Suprapubic skin (tissue), 4 donors: ENCODE results near the gene TSPAN18. TPM values are rescaled to one million over a fixed set of nuclear protein-coding genes. Genes with fewer than 3 reads are reported as not detected.

ENCODE experiments used
- DNase-seq, 2 donors: peaks; one replicate each; pipeline ENCODE4 v3.0.0-alpha.2; 2019; ENCODE audit warnings: low spot score in 2 of 2
- H3K27ac ChIP-seq: fragments of 200-600 bp; sonication (generic); one replicate; pipeline ENCODE4 v1.5.1; 2019
- H3K27me3 ChIP-seq: fragments of 200-600 bp; sonication (generic); one replicate; pipeline ENCODE4 v1.5.1; 2019
- H3K36me3 ChIP-seq: fragments of 200-600 bp; sonication (generic); one replicate; pipeline ENCODE4 v1.5.1; 2019
- H3K4me1 ChIP-seq: fragments of 200-600 bp; sonication (generic); one replicate; pipeline ENCODE4 v1.5.1; 2019
- H3K4me3 ChIP-seq: fragments of 200-600 bp; sonication (generic); one replicate; pipeline ENCODE4 v1.5.1; 2019; ENCODE audit warnings: mild to moderate bottlenecking
- H3K9me3 ChIP-seq: fragments of 200-600 bp; sonication (generic); one replicate; pipeline ENCODE4 v1.5.1; 2019
- CTCF ChIP-seq, 2 donors: fragments of 200-600 bp in 1 of 2; fragments of 450-650 bp in 1 of 2; sonication (generic) in 1 of 2; IDR thresholded peaks; one replicate each; pipeline ENCODE4 v1.5.1; 2016 to 2019; ENCODE audit warnings: antibody characterized with exemption in 2 of 2, mild to moderate bottlenecking in 1 of 2, moderate library complexity in 1 of 2
- EP300 ChIP-seq: sonication (generic); formaldehyde crosslinking; IDR thresholded peaks from one replicate; pipeline ENCODE4 v1.6.1; 2017; ENCODE audit warnings: antibody characterized with exemption
- POLR2A ChIP-seq, 2 donors: fragments of 450-650 bp; IDR thresholded peaks; one replicate each; pipeline ENCODE4 v1.6.1; 2017; ENCODE audit warnings: antibody characterized with exemption in 2 of 2, mild to moderate bottlenecking in 2 of 2, moderate library complexity in 2 of 2
- POLR2AphosphoS5 ChIP-seq, 3 donors: sonication (generic); formaldehyde crosslinking; IDR thresholded peaks; one replicate each; pipeline ENCODE4 v1.6.1; 2017; ENCODE audit warnings: antibody characterized with exemption in 3 of 3
- WGBS: methylation state at CpG from one replicate; pipeline ENCODE4 v1.1.5; 2018; 5-methylcytosine and 5-hydroxymethylcytosine counted together
- total RNA-seq, 4 donors: library from RNA; depleted of rRNA; stranded (reverse); fragments of >200 nt; gene quantifications; one replicate each; pipeline ENCODE4 v1.1.0, GENCODE V29; 2016

Gene TSPAN18
- total RNA-seq, 4 donors from 2014 or later = 1.3 to 5.1 (median 3.9) TPM

GRCh38 chr11:44731685-44732430 lies 5.1 kb downstream of the TSPAN18 start:
- Histone ChIP-seq H3K4me1 (peaks cover 39% of the 10 kb centered on the region), H3K36me3 (no peaks in the 10 kb centered on the region), H3K4me3 (no peak overlapping the region), H3K9me3 (no peaks in the 10 kb centered on the region), H3K27ac (no peak overlapping the region), H3K27me3 (peaks cover 13% of the 10 kb centered on the region)
- no peak for DNase-seq
- 32% methylated on average over 11 of the region's 12 CpGs for WGBS
- TF ChIP-seq CTCF (IDR thresholded peaks at IDR 0.05) = no peak
- TF ChIP-seq POLR2A (IDR thresholded peaks at IDR 0.05) = no peak
- no peak for TF ChIP-seq POLR2AphosphoS5 (IDR thresholded peaks at IDR 0.05)
- no peak for TF ChIP-seq EP300

GRCh38 chr11:44732564-44732963 lies 5.8 kb downstream of the TSPAN18 start:
- Histone ChIP-seq H3K4me3 (no peak overlapping the region), H3K27ac (no peak overlapping the region), H3K36me3 (no peaks in the 10 kb centered on the region), H3K4me1 (peaks cover 33% of the 10 kb centered on the region), H3K27me3 (peaks cover 8% of the 10 kb centered on the region), H3K9me3 (no peaks in the 10 kb centered on the region)
- TF ChIP-seq POLR2A (IDR thresholded peaks at IDR 0.05) (no peak), CTCF (IDR thresholded peaks at IDR 0.05) (no peak), POLR2AphosphoS5 (IDR thresholded peaks at IDR 0.05) (no peak), EP300 (no peak)
- WGBS = 84% methylated on average over 5 of the region's 5 CpGs
- DNase-seq = no peak

- H3K36me3 ChIP-seq = no peaks in the 10 kb centered on the region
- DNase-seq = no peak
- no peaks in the 10 kb centered on the region for H3K9me3 ChIP-seq
- H3K4me1 ChIP-seq = peaks cover 23% of the 10 kb centered on the region
- TF ChIP-seq POLR2AphosphoS5 (IDR thresholded peaks at IDR 0.05) (no peak), EP300 (no peak), POLR2A (IDR thresholded peaks at IDR 0.05) (no peak), CTCF (IDR thresholded peaks at IDR 0.05) (no peak)
- 89% methylated on average over 2 of the region's 2 CpGs for WGBS
- no peak overlapping the region for H3K27ac ChIP-seq
- peaks cover 7% of the 10 kb centered on the region for H3K27me3 ChIP-seq
- no peak overlapping the region for H3K4me3 ChIP-seq
These were observed 7.1 kb downstream of the TSPAN18 start for GRCh38 chr11:44733877-44734276.

- WGBS = 86% methylated on average over 6 of the region's 7 CpGs
- no peaks in the 10 kb centered on the region for H3K9me3 ChIP-seq
- DNase-seq = no peak
- no peak overlapping the region for H3K27ac ChIP-seq
- H3K27me3 ChIP-seq = peaks cover under 1% of the 10 kb centered on the region
- H3K4me3 ChIP-seq = no peak overlapping the region
- no peaks in the 10 kb centered on the region for H3K36me3 ChIP-seq
- H3K4me1 ChIP-seq = peaks cover 17% of the 10 kb centered on the region
- TF ChIP-seq POLR2AphosphoS5 (IDR thresholded peaks at IDR 0.05) = no peak
- TF ChIP-seq EP300 = no peak
- no peak for TF ChIP-seq CTCF (IDR thresholded peaks at IDR 0.05)
- no peak for TF ChIP-seq POLR2A (IDR thresholded peaks at IDR 0.05)
These were observed 8.2 kb downstream of the TSPAN18 start for GRCh38 chr11:44734843-44735381.

GRCh38 chr11:44736791-44737190 lies 10.0 kb downstream of the TSPAN18 start:
- H3K4me3 ChIP-seq = no peak overlapping the region
- 89% methylated on average over 2 of the region's 2 CpGs for WGBS
- no peak for DNase-seq
- TF ChIP-seq EP300 (no peak), CTCF (IDR thresholded peaks at IDR 0.05) (no peak), POLR2A (IDR thresholded peaks at IDR 0.05) (no peak), POLR2AphosphoS5 (IDR thresholded peaks at IDR 0.05) (no peak)
- no peaks in the 10 kb centered on the region for H3K9me3 ChIP-seq
- no peaks in the 10 kb centered on the region for H3K27me3 ChIP-seq
- no peaks in the 10 kb centered on the region for H3K36me3 ChIP-seq
- H3K4me1 ChIP-seq = peaks cover 10% of the 10 kb centered on the region
- no peak overlapping the region for H3K27ac ChIP-seq
